GM19099 (cell line): ENCODE measurements around the gene GPM6B.

Experiments used
- POLR2A ChIP-seq: IDR thresholded peaks from 3 replicates; pipeline ENCODE4 v1.6.1; 2011; ENCODE audit warnings: low read depth; ENCODE audit not compliant: insufficient read length; ENCODE audit errors: extremely low read depth

Gene GPM6B

GRCh38 chrX:13793897-13794296 lies 23.0 kb downstream of the GPM6B start:
- TF ChIP-seq POLR2A, result no peak

- no peak for TF ChIP-seq POLR2A
Observed at GRCh38 chrX:13791559-13791958, 25.3 kb downstream of the GPM6B start.

GRCh38 chrX:13791145-13791544 lies 25.7 kb downstream of the GPM6B start:
- TF ChIP-seq POLR2A, result no peak

- TF ChIP-seq POLR2A, result no peak
Observed at GRCh38 chrX:13790206-13791131, 26.4 kb downstream of the GPM6B start.

GRCh38 chrX:13786048-13786447 lies 30.8 kb downstream of the GPM6B start:
- TF ChIP-seq POLR2A, result no peak

GRCh38 chrX:13780868-13781427 lies 35.9 kb downstream of the GPM6B start:
- no peak for TF ChIP-seq POLR2A

GRCh38 chrX:13778916-13779315 lies 38.0 kb downstream of the GPM6B start:
- no peak for TF ChIP-seq POLR2A

- no peak for TF ChIP-seq POLR2A
Observed at GRCh38 chrX:13776387-13776786, 40.5 kb downstream of the GPM6B start.

GRCh38 chrX:13775837-13776236 lies 41.1 kb downstream of the GPM6B start:
- TF ChIP-seq POLR2A, result no peak

- no peak for TF ChIP-seq POLR2A
Observed at GRCh38 chrX:13774696-13775095, 42.2 kb downstream of the GPM6B start.

- TF ChIP-seq POLR2A, result no peak
Observed at GRCh38 chrX:13770013-13770535, 46.8 kb downstream of the GPM6B start.

GRCh38 chrX:13768939-13769338 lies 48.0 kb downstream of the GPM6B start:
- TF ChIP-seq POLR2A, result no peak

GRCh38 chrX:13764765-13765164 lies 52.1 kb downstream of the GPM6B start:
- TF ChIP-seq POLR2A, result no peak

GRCh38 chrX:13764281-13764680 lies 52.6 kb downstream of the GPM6B start:
- no peak for TF ChIP-seq POLR2A

GRCh38 chrX:13763489-13763888 lies 53.4 kb downstream of the GPM6B start:
- TF ChIP-seq POLR2A, result no peak
